PFSK-1 (cell line): ENCODE data around the gene KDM6B.

Experiments used
- FOXP2 ChIP-seq: optimal IDR thresholded peaks from 2 replicates; pipeline ENCODE3; 2011; ENCODE audit warnings: borderline replicate concordance, control low read depth, inconsistent platforms; ENCODE audit not compliant: insufficient read depth; ENCODE audit errors: extremely low read length, extremely low read depth
- POLR2AphosphoS5 ChIP-seq: IDR thresholded peaks from 2 replicates; pipeline ENCODE4 v1.6.1; 2012; ENCODE audit warnings: low read depth, mild to moderate bottlenecking, control low read depth, low read length, moderate library complexity
- REST ChIP-seq, 2 experiments: IDR thresholded peaks; 2 replicates each; pipeline versions ENCODE4 v1.6.1 to v1.8.0; 2011 to 2012; ENCODE audit warnings: low read depth in 2 of 2, low read length in 2 of 2, control low read depth in 1 of 2, inconsistent platforms in 1 of 2, mild to moderate bottlenecking in 1 of 2, moderate library complexity in 1 of 2; ENCODE audit not compliant: insufficient read depth in 1 of 2
- SIN3A ChIP-seq: IDR thresholded peaks from 2 replicates; pipeline ENCODE4 v1.6.1; 2012; ENCODE audit warnings: mild to moderate bottlenecking, low read length, moderate library complexity, borderline replicate concordance; ENCODE audit not compliant: insufficient read depth
- TAF1 ChIP-seq: IDR thresholded peaks from 2 replicates; pipeline ENCODE4 v1.6.1; 2012; ENCODE audit warnings: low read length, control low read depth, borderline replicate concordance; ENCODE audit not compliant: insufficient read depth

KDM6B gene

GRCh38 chr17:7807206-7807605, 26.8 kb upstream of the KDM6B start:
- no peak for TF ChIP-seq POLR2AphosphoS5

GRCh38 chr17:7809086-7809790, 24.8 kb upstream of the KDM6B start:
- TF ChIP-seq TAF1 (no peak), REST (IDR thresholded peaks at IDR 0.05; ENCODE audit: insufficient read depth in 1 of 2, low read depth in 2 of 2, low read length in 2 of 2) (no peak), FOXP2 (no peak), POLR2AphosphoS5 (no peak), SIN3A (no peak)

GRCh38 chr17:7811251-7811650, 22.8 kb upstream of the KDM6B start:
- no peak for TF ChIP-seq FOXP2

- no peak for TF ChIP-seq TAF1
- TF ChIP-seq POLR2AphosphoS5, result no peak
- no peak for TF ChIP-seq REST (IDR thresholded peaks at IDR 0.05; ENCODE audit: insufficient read depth in 1 of 2, low read depth in 2 of 2, low read length in 2 of 2)
- no peak for TF ChIP-seq SIN3A
- no peak for TF ChIP-seq FOXP2
These were observed 19.0 kb upstream of the KDM6B start for GRCh38 chr17:7814969-7815368.

GRCh38 chr17:7816926-7817642, 16.9 kb upstream of the KDM6B start:
- TF ChIP-seq POLR2AphosphoS5 (no peak), FOXP2 (no peak), REST (IDR thresholded peaks at IDR 0.05; ENCODE audit: insufficient read depth in 1 of 2, low read depth in 2 of 2, low read length in 2 of 2) (no peak), TAF1 (no peak), SIN3A (no peak)

GRCh38 chr17:7817643-7817964, 16.4 kb upstream of the KDM6B start:
- no peak for TF ChIP-seq TAF1
- no peak for TF ChIP-seq SIN3A
- TF ChIP-seq FOXP2, result no peak
- TF ChIP-seq REST (IDR thresholded peaks at IDR 0.05; ENCODE audit: insufficient read depth in 1 of 2, low read depth in 2 of 2, low read length in 2 of 2), result no peak
- no peak for TF ChIP-seq POLR2AphosphoS5
